Measurements from ENCODE around the gene VSIG10L. TPM values are rescaled to one million over a fixed set of nuclear protein-coding genes. Genes with fewer than 3 reads are reported as not detected.

Gene VSIG10L
- total RNA-seq, 1 donor: 0.72 TPM

- Histone ChIP-seq H3K36me3 (ENCODE audit: insufficient read depth, low read length) (no peaks in the 10 kb centered on the region), H3K4me3 (ENCODE audit: insufficient read depth, low read length) (no peak overlapping the region), H4K20me1 (ENCODE audit: insufficient read depth, low read length) (no peaks in the 10 kb centered on the region), H3K4me1 (ENCODE audit: insufficient read depth, low read length) (no peaks in the 10 kb centered on the region), H3K4me2 (ENCODE audit: insufficient read depth, low read length) (no peak overlapping the region), H3K27ac (ENCODE audit: low read depth, low read length) (no peak overlapping the region), H2AFZ (ENCODE audit: low read length) (no peak overlapping the region), H3K27me3 (ENCODE audit: insufficient read depth, low read length) (no peaks in the 10 kb centered on the region), H3K9me3 (ENCODE audit: low read depth, low read length) (no peaks in the 10 kb centered on the region), H3K79me2 (ENCODE audit: insufficient read depth, low read length) (no peaks in the 10 kb centered on the region)
- DNase-seq (ENCODE audit: insufficient read length, low spot score, missing footprints): no peak
- no peak for TF ChIP-seq CTCF (IDR thresholded peaks at IDR 0.05; ENCODE audit: extremely low read depth, low read depth, low read length)
Observed at GRCh38 chr19:51285682-51286081, 56.3 kb downstream of the VSIG10L start.

DNA sequence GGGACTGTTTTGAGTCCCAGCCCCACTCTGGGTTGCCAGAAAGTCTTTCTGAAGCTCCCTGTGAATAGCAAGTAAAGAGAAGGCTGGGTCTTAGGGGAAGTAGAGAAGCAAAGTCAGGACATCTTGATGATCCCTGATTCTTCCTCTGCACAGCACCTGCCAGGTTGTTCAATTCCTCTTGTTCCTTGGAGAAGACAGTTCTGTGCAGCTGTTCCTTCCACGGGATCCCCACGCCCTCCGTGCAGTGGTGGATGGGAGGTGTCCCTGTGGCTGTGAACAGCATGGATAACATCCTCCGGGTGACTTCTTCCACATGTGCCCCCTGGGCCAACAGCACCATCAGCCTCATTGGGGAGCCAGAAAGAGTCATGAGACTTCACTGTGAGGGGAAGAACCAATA lies 59.6 kb downstream of the VSIG10L start:
- DNase-seq (ENCODE audit: insufficient read length, low spot score, missing footprints): no peak
- H3K4me1 ChIP-seq (ENCODE audit: insufficient read depth, low read length): no peaks in the 10 kb centered on the region
- no peaks in the 10 kb centered on the region for H4K20me1 ChIP-seq (ENCODE audit: insufficient read depth, low read length)
- no peak overlapping the region for H3K4me3 ChIP-seq (ENCODE audit: insufficient read depth, low read length)
- H3K27ac ChIP-seq (ENCODE audit: low read depth, low read length): no peak overlapping the region
- no peaks in the 10 kb centered on the region for H3K9me3 ChIP-seq (ENCODE audit: low read depth, low read length)
- H2AFZ ChIP-seq (ENCODE audit: low read length): no peak overlapping the region
- no peaks in the 10 kb centered on the region for H3K79me2 ChIP-seq (ENCODE audit: insufficient read depth, low read length)
- no peaks in the 10 kb centered on the region for H3K36me3 ChIP-seq (ENCODE audit: insufficient read depth, low read length)
- no peaks in the 10 kb centered on the region for H3K27me3 ChIP-seq (ENCODE audit: insufficient read depth, low read length)
- no peak for TF ChIP-seq CTCF (IDR thresholded peaks at IDR 0.05; ENCODE audit: extremely low read depth, low read depth, low read length)
- no peak overlapping the region for H3K4me2 ChIP-seq (ENCODE audit: insufficient read depth, low read length)

Other genes starting within 250 kb of the VSIG10L start
- 4.1 and 4.3 TPM in 2 replicates for gene CTU1, start 233.7 kb downstream of the VSIG10L start, total RNA-seq
- under 0.01 TPM in 1 of 2 replicates, not detected in the other for gene SIGLEC9, start 217.2 kb downstream of the VSIG10L start, total RNA-seq
- gene SIGLEC7, start 199.8 kb downstream of the VSIG10L start, total RNA-seq: not detected in 2 replicates
- gene CD33, start 117.1 kb downstream of the VSIG10L start, total RNA-seq: not detected in 2 replicates
- gene SIGLECL1, start 91.1 kb downstream of the VSIG10L start, total RNA-seq: not detected in 2 replicates
- gene IGLON5, start 30.5 kb downstream of the VSIG10L start, total RNA-seq: not detected in 2 replicates
- gene ETFB, start 24.2 kb upstream of the VSIG10L start, total RNA-seq: 68.4 and 84.3 TPM in 2 replicates
- not detected in 2 replicates for gene CLDND2, start 26.9 kb upstream of the VSIG10L start, total RNA-seq
- not detected in 2 replicates for gene NKG7, start 30.5 kb upstream of the VSIG10L start, total RNA-seq
- gene LIM2, start 45.8 kb upstream of the VSIG10L start, total RNA-seq: not detected in 2 replicates
- not detected in 2 replicates for gene C19orf84, start 48.5 kb upstream of the VSIG10L start, total RNA-seq
- not detected in 2 replicates for gene SIGLEC10, start 75.5 kb upstream of the VSIG10L start, total RNA-seq
- not detected in 2 replicates for gene SIGLEC8, start 116.3 kb upstream of the VSIG10L start, total RNA-seq
- not detected in 2 replicates for gene CEACAM18, start 136.4 kb upstream of the VSIG10L start, total RNA-seq
- under 0.01 TPM in 1 of 2 replicates, not detected in the other for gene SIGLEC12, start 159.7 kb upstream of the VSIG10L start, total RNA-seq
- not detected in 2 replicates for gene SIGLEC6, start 189.5 kb upstream of the VSIG10L start, total RNA-seq
- 6.2 and 7.6 TPM in 2 replicates for gene ZNF175, start 229.1 kb upstream of the VSIG10L start, total RNA-seq